ENCODE data around the gene SIK2. TPM values are rescaled to one million over a fixed set of nuclear protein-coding genes. Genes with fewer than 3 reads are reported as not detected.

SIK2 gene
- total and polyA plus RNA-seq, 2 donors (not counting 3 experiments of a cell fraction or from before 2014, with no cell fraction given) = 14.6 to 17.1 TPM

DNA sequence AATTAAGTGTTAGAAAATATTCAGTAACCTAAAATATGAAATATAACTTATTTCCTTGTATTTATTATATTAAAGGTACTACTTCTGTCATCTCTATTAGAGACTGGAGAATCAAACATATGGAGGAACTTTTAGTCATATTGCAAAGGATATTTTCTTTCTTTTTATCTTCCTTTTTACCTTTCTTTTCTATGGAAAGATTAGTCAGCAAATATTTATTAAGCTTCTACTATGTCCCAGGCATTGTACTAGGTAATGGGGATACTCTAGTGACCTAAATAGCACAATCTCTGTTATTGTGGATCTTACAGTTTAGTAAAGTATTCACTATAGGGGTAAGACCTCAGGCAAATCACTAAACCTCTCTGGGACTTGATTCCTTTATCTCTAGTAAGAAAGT is 18.3 kb downstream of the SIK2 start:
- no peaks in the 10 kb centered on the region for H3K36me3 ChIP-seq (ENCODE audit: control insufficient read depth in 2 of 2, extremely low read depth in 1 of 2, insufficient read depth in 2 of 2, low read length in 2 of 2)
- POLR2A ChIA-PET = no interaction called here
- DNase-seq (ENCODE audit: low read depth, low spot score) = no peak
- dilution Hi-C loops (cut with MboI; ENCODE audit: extremely low pct_ligation_motif_present, low sequenced_read_pairs) = no loop called here
- no TSS peak for BruUV-seq (replicated peaks)
- no peaks in the 10 kb centered on the region for H3K79me2 ChIP-seq (ENCODE audit: control insufficient read depth, insufficient read depth, low read length)
- H2AFZ ChIP-seq (ENCODE audit: low read depth, low read length) = no peak overlapping the region
- CTCF ChIA-PET = interaction anchor here (1.1 to 1.9 kb wide), 3 partner anchors 10 to 157 kb away, joined by 3 to 6 read pairs (median 3); no protein-coding TSS in a partner anchor
- TF ChIP-seq, protein P1, sequence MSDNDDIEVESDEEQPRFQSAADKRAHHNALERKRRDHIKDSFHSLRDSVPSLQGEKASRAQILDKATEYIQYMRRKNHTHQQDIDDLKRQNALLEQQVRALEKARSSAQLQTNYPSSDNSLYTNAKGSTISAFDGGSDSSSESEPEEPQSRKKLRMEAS (IDR thresholded peaks at IDR 0.05; ENCODE audit: insufficient read depth, insufficient read length) = no peak
- no peak for TF ChIP-seq MYC (IDR thresholded peaks at IDR 0.05; ENCODE audit: low read depth, low read length)
- TF ChIP-seq GATA2 (IDR thresholded peaks at IDR 0.05; ENCODE audit: insufficient read depth, insufficient read length, low read depth, low read length) = no peak
- no peak for TF ChIP-seq EZH2 (IDR thresholded peaks at IDR 0.05; ENCODE audit: borderline replicate concordance, low read depth, low read length, severe bottlenecking)
- TF ChIP-seq, protein P2, sequence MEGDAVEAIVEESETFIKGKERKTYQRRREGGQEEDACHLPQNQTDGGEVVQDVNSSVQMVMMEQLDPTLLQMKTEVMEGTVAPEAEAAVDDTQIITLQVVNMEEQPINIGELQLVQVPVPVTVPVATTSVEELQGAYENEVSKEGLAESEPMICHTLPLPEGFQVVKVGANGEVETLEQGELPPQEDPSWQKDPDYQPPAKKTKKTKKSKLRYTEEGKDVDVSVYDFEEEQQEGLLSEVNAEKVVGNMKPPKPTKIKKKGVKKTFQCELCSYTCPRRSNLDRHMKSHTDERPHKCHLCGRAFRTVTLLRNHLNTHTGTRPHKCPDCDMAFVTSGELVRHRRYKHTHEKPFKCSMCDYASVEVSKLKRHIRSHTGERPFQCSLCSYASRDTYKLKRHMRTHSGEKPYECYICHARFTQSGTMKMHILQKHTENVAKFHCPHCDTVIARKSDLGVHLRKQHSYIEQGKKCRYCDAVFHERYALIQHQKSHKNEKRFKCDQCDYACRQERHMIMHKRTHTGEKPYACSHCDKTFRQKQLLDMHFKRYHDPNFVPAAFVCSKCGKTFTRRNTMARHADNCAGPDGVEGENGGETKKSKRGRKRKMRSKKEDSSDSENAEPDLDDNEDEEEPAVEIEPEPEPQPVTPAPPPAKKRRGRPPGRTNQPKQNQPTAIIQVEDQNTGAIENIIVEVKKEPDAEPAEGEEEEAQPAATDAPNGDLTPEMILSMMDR (IDR thresholded peaks at IDR 0.05; ENCODE audit: extremely low read depth in 1 of 2, insufficient read depth in 1 of 2, low read depth in 1 of 2, low read length in 2 of 2) = no peak
- no peak for TF ChIP-seq FOS (IDR thresholded peaks at IDR 0.05; ENCODE audit: borderline replicate concordance, insufficient read depth, low read length)
- TF ChIP-seq POLR2A (IDR thresholded peaks at IDR 0.05; ENCODE audit: low read depth, low read length) = no peak
- no peak for TF ChIP-seq JUN (IDR thresholded peaks at IDR 0.05; ENCODE audit: borderline replicate concordance, insufficient read depth, insufficient read length, low read depth)
- no peak for TF ChIP-seq POLR2AphosphoS5 (IDR thresholded peaks at IDR 0.05; ENCODE audit: insufficient read depth, low read depth, low read length)
- intact Hi-C loops (cut with micrococcal nuclease) = no loop called here
- no peak overlapping the region for H3K4me2 ChIP-seq (ENCODE audit: insufficient read depth, low read length)
- peaks cover 3% of the 10 kb centered on the region for H4K20me1 ChIP-seq (replicated peaks; ENCODE audit: control insufficient read depth, extremely low read depth, insufficient read depth, low read length)
- no peak overlapping the region for H3K4me3 ChIP-seq (replicated peaks in 1 of 3; ENCODE audit: insufficient read depth in 1 of 3, low read depth in 1 of 3, low read length in 3 of 3)
- no peaks in the 10 kb centered on the region for H3K27me3 ChIP-seq (ENCODE audit: control insufficient read depth in 2 of 2, insufficient read depth in 2 of 2, low read length in 2 of 2)
- FAIRE-seq = no peak
- no peak overlapping the region for H3K27ac ChIP-seq (ENCODE audit: insufficient read depth, low read depth, low read length)
- no peak overlapping the region for H3K9ac ChIP-seq (replicated peaks; ENCODE audit: extremely low read depth, insufficient read depth, low read length)
- H3K4me1 ChIP-seq (ENCODE audit: control insufficient read depth, extremely low read depth, insufficient read depth, low read length) = no peaks in the 10 kb centered on the region
- H3K9me3 ChIP-seq (replicated peaks; ENCODE audit: control insufficient read depth, insufficient read depth, low read length) = no peaks in the 10 kb centered on the region
- H3K9me1 ChIP-seq (replicated peaks; ENCODE audit: control insufficient read depth, extremely low read depth, insufficient read depth, low read length) = no peaks in the 10 kb centered on the region
